CD4-positive, alpha-beta memory T cell (primary cell): ENCODE measurements around the gene TTC33. TPM values are rescaled to one million over a fixed set of nuclear protein-coding genes. Genes with fewer than 3 reads are reported as not detected.
"Not testable (repeated sequence)": the region's sequence is repeated elsewhere in the genome, so short reads cannot be mapped to it uniquely, and the experiment has no call there.

ENCODE experiments used
- CTCF ChIA-PET: fragments of 350-600 bp; sonication (Branson Sonifier 250); formaldehyde crosslinking; loops from one replicate; lab custom pipeline; 2021; ENCODE audit warnings: inconsistent platforms; ENCODE audit not compliant: partially characterized antibody; lab: Charles Lee
- POLR2A ChIA-PET: fragments of 350-600 bp; sonication (Branson Sonifier 250); formaldehyde crosslinking; loops from one replicate; lab custom pipeline; 2021; ENCODE audit not compliant: partially characterized antibody; lab: Charles Lee
- DNase-seq, 5 donors: peaks; one replicate each; pipeline versions ENCODE4 v3.0.0 to v3.0.0-alpha.2; 2020 to 2022; ENCODE audit warnings: mixed read lengths in 1 of 5
- H3K27ac ChIP-seq: one replicate; pipeline ENCODE4 v1.7.0; 2013; ENCODE audit warnings: low read depth, low read length
- H3K27me3 ChIP-seq: 2 replicates; pipeline ENCODE4 v1.7.0; 2013; ENCODE audit warnings: mild to moderate bottlenecking, low read length, moderate library complexity; ENCODE audit not compliant: insufficient read depth
- H3K36me3 ChIP-seq: 2 replicates; pipeline ENCODE4 v1.7.0; 2013; ENCODE audit warnings: mild to moderate bottlenecking, low read length, moderate library complexity; ENCODE audit not compliant: insufficient read depth
- H3K4me1 ChIP-seq: 2 replicates; pipeline ENCODE4 v1.7.0; 2013; ENCODE audit warnings: mild to moderate bottlenecking, low read length, moderate library complexity; ENCODE audit not compliant: insufficient read depth
- H3K4me3 ChIP-seq, 2 donors: one replicate each; pipeline ENCODE4 v1.7.0; 2013; ENCODE audit warnings: low read length in 2 of 2, mild to moderate bottlenecking in 1 of 2
- H3K9me3 ChIP-seq, 2 donors: one replicate each; pipeline ENCODE4 v1.7.0; 2013; ENCODE audit warnings: low read length in 2 of 2, control low read depth in 1 of 2; ENCODE audit not compliant: control insufficient read depth in 1 of 2
- H3K27ac Mint-ChIP-seq, 7 donors: one replicate each; pipeline ENCODE4 v1.8.0; 2020 to 2021; ENCODE audit warnings: mixed read lengths in 7 of 7, mild to moderate bottlenecking in 6 of 7, inconsistent platforms in 3 of 7, moderate library complexity in 3 of 7
- H3K27me3 Mint-ChIP-seq, 2 donors: one replicate each; pipeline ENCODE4 v1.8.0; 2020 to 2021; ENCODE audit warnings: mixed read lengths in 2 of 2
- H3K36me3 Mint-ChIP-seq, 2 donors: one replicate each; pipeline ENCODE4 v1.8.0; 2020 to 2021; ENCODE audit warnings: mixed read lengths in 2 of 2, inconsistent platforms in 1 of 2, mild to moderate bottlenecking in 1 of 2
- H3K4me1 Mint-ChIP-seq, 4 donors: one replicate each; pipeline ENCODE4 v1.8.0; 2020 to 2021; ENCODE audit warnings: mixed read lengths in 4 of 4, mild to moderate bottlenecking in 1 of 4
- H3K4me3 Mint-ChIP-seq, 8 donors: one replicate each; pipeline ENCODE4 v1.8.0; 2020 to 2021; ENCODE audit warnings: mixed read lengths in 8 of 8, mild to moderate bottlenecking in 7 of 8, moderate library complexity in 6 of 8, inconsistent platforms in 3 of 8
- H3K9me3 Mint-ChIP-seq, 8 donors: one replicate each; pipeline ENCODE4 v1.8.0; 2020 to 2021; ENCODE audit warnings: mixed read lengths in 8 of 8, mild to moderate bottlenecking in 5 of 8, inconsistent platforms in 3 of 8, moderate library complexity in 1 of 8
- intact Hi-C: fragments of 100-400 bp; cut with micrococcal nuclease; formaldehyde crosslinking; loops from one replicate; pipeline ENCODE4 v1.15.1; 2023
- polyA plus RNA-seq, 2 donors: library from polyadenylated mRNA; unstranded; fragments of 300-500 nt; fragmentation: Illumina TruSeq; gene quantifications; one replicate each; pipeline ENCODE4 v1.2.3, GENCODE V29; 2021
- total RNA-seq, 2 experiments: library from RNA; stranded (reverse); gene quantifications; one replicate each; pipeline ENCODE4 v1.2.3, GENCODE V29; 2021

TTC33 gene
- total and polyA plus RNA-seq, 4 experiments from 2014 or later, result 13.2 to 17.2 (median 15.7) TPM

- Mint-ChIP-seq H3K27me3 (no peaks in the 10 kb centered on the region), H3K4me1 (peaks cover 39 to 60% (median 53%) of the 10 kb centered on the region in 4 donors), H3K36me3 (no peaks in the 10 kb centered on the region), H3K27ac (peak overlapping the region; percentile 76 to 89 (median 83)), H3K4me3 (peak overlapping the region in 3 of 8 donors; percentile 1 to 58 (median 25)), H3K9me3 (no peaks in the 10 kb centered on the region)
- DNase-seq, result peak in 3 of 5 donors; percentile 21 to 28 (median 25)
- H3K36me3 ChIP-seq, result no peaks in the 10 kb centered on the region
- no peaks in the 10 kb centered on the region for H3K9me3 ChIP-seq
- H3K27ac ChIP-seq, result peak overlapping the region; percentile 31
- H3K27me3 ChIP-seq, result no peaks in the 10 kb centered on the region
- no peak overlapping the region for H3K4me3 ChIP-seq
- CTCF ChIA-PET, result interaction anchor here (0.9 to 7.6 kb wide), 2 partner anchors 24 to 34 kb away, joined by 3 to 58 read pairs; partner anchors contain the start of gene PTGER4
- POLR2A ChIA-PET, result interaction anchor here (0.8 to 2.9 kb wide), 7 partner anchors 21 to 239 kb away, joined by 3 to 19 read pairs (median 4); partner anchors contain the start of gene PTGER4
- intact Hi-C loops, result loop anchor here (1.0 kb wide), 1 partner anchor 142 kb away; no protein-coding TSS in a partner anchor
- peaks cover 57% of the 10 kb centered on the region for H3K4me1 ChIP-seq
Observed at GRCh38 chr5:40649463-40650030, 106.2 kb downstream of the TTC33 start.

- Mint-ChIP-seq H3K27ac (peak overlapping the region in 2 of 7 donors; percentile 20 to 53), H3K27me3 (no peaks in the 10 kb centered on the region), H3K36me3 (peaks cover 0 to 5% of the 10 kb centered on the region in 2 donors), H3K4me1 (peaks cover 28 to 46% (median 40%) of the 10 kb centered on the region in 4 donors), H3K9me3 (peaks cover 0 to 3% (median 0%) of the 10 kb centered on the region in 8 donors), H3K4me3 (no peak overlapping the region)
- no peak overlapping the region for H3K27ac ChIP-seq
- no peak overlapping the region for H3K4me3 ChIP-seq
- intact Hi-C loops, result no loop called here
- CTCF ChIA-PET, result interaction anchor here (0.6 to 1.2 kb wide), 2 partner anchors 37 to 1244 kb away, joined by 3 read pairs; no protein-coding TSS in a partner anchor
- H3K27me3 ChIP-seq, result no peaks in the 10 kb centered on the region
- POLR2A ChIA-PET, result interaction anchor here (1.0 to 2.9 kb wide), 4 partner anchors 27 to 264 kb away, joined by 3 to 19 read pairs (median 8); partner anchors contain the start of gene PTGER4
- peaks cover 43% of the 10 kb centered on the region for H3K4me1 ChIP-seq
- H3K36me3 ChIP-seq, result no peaks in the 10 kb centered on the region
- no peaks in the 10 kb centered on the region for H3K9me3 ChIP-seq
- DNase-seq, result no peak
Observed at GRCh38 chr5:40648150-40648549, 107.6 kb downstream of the TTC33 start.

GRCh38 chr5:40646266-40646665, 109.5 kb downstream of the TTC33 start:
- H3K36me3 ChIP-seq, result no peaks in the 10 kb centered on the region
- Mint-ChIP-seq H3K9me3 (peaks cover 0 to 6% (median 0%) of the 10 kb centered on the region in 8 donors), H3K36me3 (peaks cover 0 to 5% of the 10 kb centered on the region in 2 donors), H3K27ac (no peak overlapping the region), H3K4me1 (peaks cover 16 to 35% (median 31%) of the 10 kb centered on the region in 4 donors), H3K4me3 (no peak overlapping the region), H3K27me3 (no peaks in the 10 kb centered on the region)
- H3K27ac ChIP-seq, result no peak overlapping the region
- peaks cover 29% of the 10 kb centered on the region for H3K4me1 ChIP-seq
- DNase-seq, result no peak
- ChIA-PET CTCF (no interaction called here), POLR2A (interaction anchor here (0.7 kb wide), 1 partner anchor 9 kb away, joined by 3 read pairs; no protein-coding TSS in a partner anchor)
- no peaks in the 10 kb centered on the region for H3K9me3 ChIP-seq
- H3K27me3 ChIP-seq, result no peaks in the 10 kb centered on the region
- intact Hi-C loops, result no loop called here
- H3K4me3 ChIP-seq, result no peak overlapping the region

- H3K36me3 ChIP-seq, DNase-seq, H3K27me3 ChIP-seq, H3K4me3 ChIP-seq, intact Hi-C loops, H3K4me1 ChIP-seq, H3K27ac ChIP-seq, H3K9me3 ChIP-seq, POLR2A ChIA-PET, CTCF ChIA-PET, H3K27me3 Mint-ChIP-seq, H3K4me3 Mint-ChIP-seq: not testable (repeated sequence)
- peaks cover 22 to 23% of the 10 kb centered on the region in 2 donors for H3K36me3 Mint-ChIP-seq
- H3K27ac Mint-ChIP-seq, result peak overlapping the region in 1 of 7 donors; percentile 24
- peaks cover 6 to 14% (median 8%) of the 10 kb centered on the region in 4 donors for H3K4me1 Mint-ChIP-seq
- H3K9me3 Mint-ChIP-seq, result peaks cover 2 to 41% (median 29%) of the 10 kb centered on the region in 8 donors
Observed at GRCh38 chr5:40639531-40639930, 116.2 kb downstream of the TTC33 start.

- Mint-ChIP-seq H3K9me3 (peaks cover 0 to 40% (median 27%) of the 10 kb centered on the region in 8 donors), H3K36me3 (peaks cover 18 to 22% of the 10 kb centered on the region in 2 donors), H3K4me1 (peaks cover 0 to 8% (median 0%) of the 10 kb centered on the region in 4 donors), H3K4me3 (no peak overlapping the region), H3K27me3 (no peaks in the 10 kb centered on the region), H3K27ac (no peak overlapping the region)
- DNase-seq, result no peak
- Histone ChIP-seq H3K27ac (no peak overlapping the region), H3K27me3 (no peaks in the 10 kb centered on the region), H3K4me3 (no peak overlapping the region), H3K9me3 (no peaks in the 10 kb centered on the region), H3K36me3 (no peaks in the 10 kb centered on the region), H3K4me1 (no peaks in the 10 kb centered on the region)
- ChIA-PET CTCF (no interaction called here), POLR2A (no interaction called here)
- intact Hi-C loops, result no loop called here
Observed at GRCh38 chr5:40634593-40634992, 121.2 kb downstream of the TTC33 start.

GRCh38 chr5:40634154-40634553, 121.6 kb downstream of the TTC33 start:
- no peaks in the 10 kb centered on the region for H3K27me3 ChIP-seq
- no peak overlapping the region for H3K4me3 ChIP-seq
- H3K27ac Mint-ChIP-seq, result no peak overlapping the region
- H3K4me1 ChIP-seq, result no peaks in the 10 kb centered on the region
- H3K27me3 Mint-ChIP-seq, result no peaks in the 10 kb centered on the region
- no peaks in the 10 kb centered on the region for H3K9me3 ChIP-seq
- ChIA-PET POLR2A (no interaction called here), CTCF (no interaction called here)
- no peak overlapping the region for H3K27ac ChIP-seq
- no peak for DNase-seq
- H3K4me3 Mint-ChIP-seq, result no peak overlapping the region
- H3K4me1 Mint-ChIP-seq, result peaks cover 0 to 8% (median 0%) of the 10 kb centered on the region in 4 donors
- H3K36me3 ChIP-seq, result no peaks in the 10 kb centered on the region
- intact Hi-C loops, result no loop called here
- H3K9me3 Mint-ChIP-seq, result peaks cover 0 to 35% (median 25%) of the 10 kb centered on the region in 8 donors
- peaks cover 18 to 22% of the 10 kb centered on the region in 2 donors for H3K36me3 Mint-ChIP-seq

GRCh38 chr5:40631236-40631635, 124.5 kb downstream of the TTC33 start:
- Mint-ChIP-seq H3K27me3 (no peaks in the 10 kb centered on the region), H3K36me3 (peaks cover 4 to 6% of the 10 kb centered on the region in 2 donors), H3K4me3 (no peak overlapping the region), H3K27ac (no peak overlapping the region), H3K9me3 (peaks cover 0 to 9% (median 5%) of the 10 kb centered on the region in 8 donors), H3K4me1 (peaks cover 0 to 20% (median under 1%) of the 10 kb centered on the region in 4 donors)
- H3K9me3 ChIP-seq, result no peaks in the 10 kb centered on the region
- no peak overlapping the region for H3K27ac ChIP-seq
- H3K36me3 ChIP-seq, result no peaks in the 10 kb centered on the region
- H3K4me3 ChIP-seq, result no peak overlapping the region
- no peak for DNase-seq
- POLR2A ChIA-PET, result no interaction called here
- H3K27me3 ChIP-seq, result no peaks in the 10 kb centered on the region
- intact Hi-C loops, result no loop called here
- no peaks in the 10 kb centered on the region for H3K4me1 ChIP-seq
- CTCF ChIA-PET, result no interaction called here
